ENCODE measurements around the gene MS4A6A.

- TF ChIP-seq POLR2A (IDR thresholded peaks at IDR 0.05) = no peak
- TF ChIP-seq CTCF (IDR thresholded peaks at IDR 0.05) = no peak
Observed at GRCh38 chr11:60230681-60231080, 47.8 kb upstream of the MS4A6A start.
